K562 (cell line): Measurements from ENCODE around the gene DHDH. TPM values are rescaled to one million over a fixed set of nuclear protein-coding genes. Genes with fewer than 3 reads are reported as not detected.

Experiments used
- BCL6 ChIP-seq: fragments of 250-450 bp; sonication (Bioruptor Pico); IDR thresholded peaks from 2 replicates; pipeline ENCODE4 v1.4.0; 2020
- BRF1 ChIP-seq: IDR thresholded peaks from 3 replicates; pipeline ENCODE4 v1.6.1; 2011; ENCODE audit warnings: borderline replicate concordance, mild to moderate bottlenecking; ENCODE audit not compliant: insufficient read length; ENCODE audit errors: extremely low read depth
- ELK3 ChIP-seq: fragments of 450-650 bp; formaldehyde crosslinking; IDR thresholded peaks from 2 replicates; pipeline ENCODE4 v1.4.0; 2020; ENCODE audit warnings: mild to moderate bottlenecking
- IRF1 ChIP-seq: sonication (generic); formaldehyde crosslinking; IDR thresholded peaks from 2 replicates; pipeline ENCODE4 v1.8.0; 2022; ENCODE audit warnings: missing genetic modification reagents, mild to moderate bottlenecking, borderline replicate concordance
- SMARCA5 ChIP-seq: fragments of 450-650 bp; IDR thresholded peaks from 2 replicates; pipeline ENCODE4 v1.6.1; 2016
- TSHZ1 ChIP-seq: fragments of 250-450 bp; sonication (Bioruptor Pico); IDR thresholded peaks from 2 replicates; pipeline ENCODE4 v1.4.0; 2020; ENCODE audit warnings: mild to moderate bottlenecking, moderate library complexity
- USF1 ChIP-seq: sonication (generic); formaldehyde crosslinking; IDR thresholded peaks from 2 replicates; pipeline ENCODE4 v1.9.0; 2022; ENCODE audit warnings: mild to moderate bottlenecking, missing genetic modification reagents
- ZBTB26 ChIP-seq: fragments of 450-650 bp; formaldehyde crosslinking; IDR thresholded peaks from 2 replicates; pipeline ENCODE4 v1.4.0; 2022; ENCODE audit warnings: missing genetic modification characterization
- ZNF384 ChIP-seq: IDR thresholded peaks from 2 replicates; pipeline ENCODE4 v1.6.1; 2012; ENCODE audit warnings: low read depth, low read length, improper control_type of control experiment
- ZNF764 ChIP-seq: fragments of 250-450 bp; sonication (Bioruptor Pico); IDR thresholded peaks from 2 replicates; pipeline ENCODE4 v1.4.0; 2020; ENCODE audit warnings: low read depth, mild to moderate bottlenecking, moderate library complexity
- polyA plus RNA-seq, 8 experiments: library from polyadenylated mRNA; depleted of rRNA in 4 of 8; stranded (reverse) in 5 of 8; unstranded in 3 of 8; fragments of >200 nt; fragmentation: Nextera tagmentation in 2 of 8; fragmentation: Illumina TruSeq in 1 of 8; extraction: Ambion mirVana in 2 of 8; extraction: Trizol in 1 of 8; gene quantifications; 2 replicates each; pipeline versions ENCODE4 v1.2.1 to v1.2.3, GENCODE V29; 2011 to 2014; ENCODE audit warnings: inconsistent platforms in 1 of 8, missing spikeins in 1 of 8
- total RNA-seq, 7 experiments: library from RNA; depleted of rRNA in 6 of 7; stranded (reverse); fragments of >200 nt in 6 of 7; fragmentation: Illumina TruSeq in 2 of 7; extraction: Trizol in 2 of 7; gene quantifications; 2 replicates each; pipeline versions ENCODE4 v1.2.1 to v1.2.3, GENCODE V29; 2011 to 2021; ENCODE audit warnings: low replicate concordance in 1 of 7
- TF ChIP-seq, protein P1 (sequence below): sonication (generic); formaldehyde crosslinking; IDR thresholded peaks from 2 replicates; pipeline ENCODE4 v1.8.0; 2022; ENCODE audit warnings: mild to moderate bottlenecking, low read depth, missing genetic modification reagents
- TF ChIP-seq, protein P2 (sequence below): sonication (generic); formaldehyde crosslinking; IDR thresholded peaks from 2 replicates; pipeline ENCODE4 v1.8.0; 2022; ENCODE audit warnings: mild to moderate bottlenecking, missing genetic modification reagents, borderline replicate concordance
- TF ChIP-seq, protein P3 (sequence below): fragments of 250-450 bp; sonication (Bioruptor Pico); IDR thresholded peaks from 2 replicates; pipeline ENCODE4 v1.4.0; 2020; ENCODE audit warnings: mild to moderate bottlenecking, moderate library complexity

The DHDH gene
- total and polyA plus RNA-seq, 9 of the 15 experiments (the other 6 are each of a cell fraction or from before 2014, with no cell fraction given), result 0.37 to 1.9 (median 0.87) TPM

DNA sequence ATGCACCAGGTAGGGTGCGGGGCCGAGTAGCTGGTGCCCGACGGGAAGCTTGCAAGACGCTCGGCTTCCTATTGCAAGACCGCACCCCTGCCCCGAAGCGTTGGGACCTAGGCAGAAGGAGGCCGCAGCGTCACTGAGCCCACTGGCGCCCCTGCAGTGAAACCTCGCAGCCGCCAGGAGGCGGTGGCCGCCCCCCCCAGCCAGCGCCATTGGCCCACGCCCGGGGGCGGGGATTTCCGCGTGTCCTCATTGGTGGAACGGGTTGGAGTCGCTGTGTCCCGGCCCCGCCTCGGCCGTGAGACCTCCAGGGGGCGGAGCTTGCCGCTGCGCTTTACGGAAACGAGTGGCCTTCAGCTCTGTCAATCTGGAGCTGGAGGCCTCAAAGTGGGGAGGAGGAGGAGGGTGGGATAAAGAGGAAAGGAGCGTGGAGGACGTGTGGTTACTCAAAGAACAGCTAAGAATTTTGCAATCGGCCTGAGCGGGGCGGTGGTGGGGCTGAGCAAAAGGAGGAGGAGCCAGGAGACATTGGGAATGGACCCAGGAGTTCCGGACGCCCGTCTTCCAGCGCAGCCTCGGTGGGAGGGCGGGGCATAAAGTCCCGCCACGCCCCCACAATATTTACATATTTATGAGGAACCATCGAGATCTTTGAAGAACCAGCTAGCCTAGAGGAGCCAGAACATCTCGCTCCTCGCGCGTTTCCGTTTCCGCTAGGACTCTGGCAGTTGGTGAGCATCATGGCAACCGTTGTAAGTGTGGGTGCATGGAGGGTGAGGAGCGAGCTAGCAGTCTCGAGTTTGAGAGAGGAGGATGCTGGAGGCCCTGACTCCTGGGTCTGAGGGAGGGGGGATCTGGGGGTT is 59.9 kb downstream of the DHDH start, which contains the start of the genes GYS1 and RUVBL2 (continued):
- no peak for TF ChIP-seq ZBTB26 (CRISPR knock-in tag)
- TF ChIP-seq BRF1, result no peak
- peak; percentile 91 for TF ChIP-seq ZNF764 (CRISPR knock-in tag)
- no peak for TF ChIP-seq ELK3 (CRISPR knock-in tag)
- no peak for TF ChIP-seq BCL6 (CRISPR knock-in tag)
- peak; percentile 40; the same call in 1 of the 2 replicates for TF ChIP-seq USF1 (CRISPR knock-in tag)
- TF ChIP-seq, protein P1, sequence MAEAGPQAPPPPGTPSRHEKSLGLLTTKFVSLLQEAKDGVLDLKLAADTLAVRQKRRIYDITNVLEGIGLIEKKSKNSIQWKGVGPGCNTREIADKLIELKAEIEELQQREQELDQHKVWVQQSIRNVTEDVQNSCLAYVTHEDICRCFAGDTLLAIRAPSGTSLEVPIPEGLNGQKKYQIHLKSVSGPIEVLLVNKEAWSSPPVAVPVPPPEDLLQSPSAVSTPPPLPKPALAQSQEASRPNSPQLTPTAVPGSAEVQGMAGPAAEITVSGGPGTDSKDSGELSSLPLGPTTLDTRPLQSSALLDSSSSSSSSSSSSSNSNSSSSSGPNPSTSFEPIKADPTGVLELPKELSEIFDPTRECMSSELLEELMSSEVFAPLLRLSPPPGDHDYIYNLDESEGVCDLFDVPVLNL (CRISPR knock-in tag), result no peak
- TF ChIP-seq SMARCA5, result no peak
- TF ChIP-seq, protein P2, sequence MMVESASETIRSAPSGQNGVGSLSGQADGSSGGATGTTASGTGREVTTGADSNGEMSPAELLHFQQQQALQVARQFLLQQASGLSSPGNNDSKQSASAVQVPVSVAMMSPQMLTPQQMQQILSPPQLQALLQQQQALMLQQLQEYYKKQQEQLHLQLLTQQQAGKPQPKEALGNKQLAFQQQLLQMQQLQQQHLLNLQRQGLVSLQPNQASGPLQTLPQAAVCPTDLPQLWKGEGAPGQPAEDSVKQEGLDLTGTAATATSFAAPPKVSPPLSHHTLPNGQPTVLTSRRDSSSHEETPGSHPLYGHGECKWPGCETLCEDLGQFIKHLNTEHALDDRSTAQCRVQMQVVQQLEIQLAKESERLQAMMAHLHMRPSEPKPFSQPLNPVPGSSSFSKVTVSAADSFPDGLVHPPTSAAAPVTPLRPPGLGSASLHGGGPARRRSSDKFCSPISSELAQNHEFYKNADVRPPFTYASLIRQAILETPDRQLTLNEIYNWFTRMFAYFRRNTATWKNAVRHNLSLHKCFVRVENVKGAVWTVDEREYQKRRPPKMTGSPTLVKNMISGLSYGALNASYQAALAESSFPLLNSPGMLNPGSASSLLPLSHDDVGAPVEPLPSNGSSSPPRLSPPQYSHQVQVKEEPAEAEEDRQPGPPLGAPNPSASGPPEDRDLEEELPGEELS, result no peak
- TF ChIP-seq IRF1 (CRISPR knock-in tag), result no peak
- TF ChIP-seq, protein P3, sequence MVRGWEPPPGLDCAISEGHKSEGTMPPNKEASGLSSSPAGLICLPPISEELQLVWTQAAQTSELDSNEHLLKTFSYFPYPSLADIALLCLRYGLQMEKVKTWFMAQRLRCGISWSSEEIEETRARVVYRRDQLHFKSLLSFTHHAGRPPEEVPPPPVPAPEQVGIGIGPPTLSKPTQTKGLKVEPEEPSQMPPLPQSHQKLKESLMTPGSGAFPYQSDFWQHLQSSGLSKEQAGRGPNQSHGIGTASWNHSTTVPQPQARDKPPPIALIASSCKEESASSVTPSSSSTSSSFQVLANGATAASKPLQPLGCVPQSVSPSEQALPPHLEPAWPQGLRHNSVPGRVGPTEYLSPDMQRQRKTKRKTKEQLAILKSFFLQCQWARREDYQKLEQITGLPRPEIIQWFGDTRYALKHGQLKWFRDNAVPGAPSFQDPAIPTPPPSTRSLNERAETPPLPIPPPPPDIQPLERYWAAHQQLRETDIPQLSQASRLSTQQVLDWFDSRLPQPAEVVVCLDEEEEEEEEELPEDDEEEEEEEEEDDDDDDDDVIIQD (CRISPR knock-in tag), result no peak
- TF ChIP-seq ZNF384, result no peak
- TF ChIP-seq TSHZ1 (CRISPR knock-in tag), result no peak
